HepG2 (cell line): ENCODE data around the gene PRMT7. TPM values are rescaled to one million over a fixed set of nuclear protein-coding genes. Genes with fewer than 3 reads are reported as not detected.
A peak's percentile ranks its signal among the peaks of the same experiment; 100 is the strongest.

ENCODE experiments used
- ARID5B ChIP-seq: IDR thresholded peaks from 2 replicates; pipeline ENCODE4 v1.4.0; 2020; ENCODE audit warnings: mild to moderate bottlenecking, missing genetic modification reagents
- CCAR2 ChIP-seq: fragments of 200-400 bp; formaldehyde crosslinking; optimal IDR thresholded peaks from 2 replicates; pipeline ENCODE3; 2018; ENCODE audit warnings: low read depth, mild to moderate bottlenecking, low read length, moderate library complexity
- FOSL1 ChIP-seq: sonication (generic); formaldehyde crosslinking; IDR thresholded peaks from 2 replicates; pipeline ENCODE4 v1.9.0; 2021; ENCODE audit warnings: missing genetic modification reagents, borderline replicate concordance
- GABPA ChIP-seq, 2 experiments: IDR thresholded peaks; 2 replicates each; pipeline ENCODE4 v1.6.1; 2011 to 2016; ENCODE audit warnings: low read depth in 2 of 2, low read length in 1 of 2, missing biosample characterization in 1 of 2, missing genetic modification characterization in 1 of 2
- GTF3A ChIP-seq: sonication (generic); formaldehyde crosslinking; conservative IDR thresholded peaks from 2 replicates; pipeline ENCODE4 v1.4.0; 2020; ENCODE audit warnings: mild to moderate bottlenecking, missing genetic modification reagents
- MAFG ChIP-seq: sonication (generic); formaldehyde crosslinking; IDR thresholded peaks from 2 replicates; pipeline ENCODE4 v1.5.1; 2020; ENCODE audit warnings: mild to moderate bottlenecking, missing genetic modification reagents
- MEF2D ChIP-seq: sonication (generic); formaldehyde crosslinking; IDR thresholded peaks from 2 replicates; pipeline ENCODE4 v1.5.1; 2020; ENCODE audit warnings: mild to moderate bottlenecking, missing genetic modification reagents
- PRDM10 ChIP-seq: sonication (generic); formaldehyde crosslinking; IDR thresholded peaks from 2 replicates; pipeline ENCODE4 v1.4.0; 2020; ENCODE audit warnings: low read depth, missing genetic modification reagents
- SOX6 ChIP-seq, 2 experiments: fragments of 450-650 bp in 1 of 2; sonication (generic) in 1 of 2; formaldehyde crosslinking in 1 of 2; IDR thresholded peaks; 2 replicates each; pipeline versions ENCODE4 v1.4.0 to v1.6.1; 2017 to 2020; ENCODE audit warnings: antibody characterized with exemption in 1 of 2, mild to moderate bottlenecking in 1 of 2, missing genetic modification reagents in 1 of 2
- SP5 ChIP-seq: IDR thresholded peaks from 2 replicates; pipeline ENCODE4 v1.6.1; 2016; ENCODE audit warnings: low read depth, borderline replicate concordance
- XRCC5 ChIP-seq: fragments of 200-400 bp; formaldehyde crosslinking; optimal IDR thresholded peaks from 2 replicates; pipeline ENCODE3; 2017; ENCODE audit warnings: mild to moderate bottlenecking, low read length
- ZNF235 ChIP-seq: sonication (generic); formaldehyde crosslinking; IDR thresholded peaks from 2 replicates; pipeline ENCODE4 v1.8.1; 2023; ENCODE audit warnings: mild to moderate bottlenecking, missing genetic modification reagents, borderline replicate concordance
- ZNF678 ChIP-seq: sonication (generic); formaldehyde crosslinking; IDR thresholded peaks from 2 replicates; pipeline ENCODE4 v1.4.0; 2020; ENCODE audit warnings: mild to moderate bottlenecking, missing genetic modification reagents
- polyA plus RNA-seq, 8 experiments: library from polyadenylated mRNA; depleted of rRNA in 3 of 8; stranded (reverse) in 7 of 8; unstranded in 1 of 8; fragments of >200 nt; fragmentation: Illumina TruSeq in 4 of 8; extraction: Trizol in 4 of 8; gene quantifications; 2 replicates each; pipeline versions ENCODE4 v1.2.1 to v1.2.3, GENCODE V29; 2011 to 2016; ENCODE audit warnings: low read depth in 4 of 8, missing spikeins in 1 of 8, mixed read lengths in 1 of 8; ENCODE audit not compliant: insufficient read depth in 1 of 8
- total RNA-seq, 5 experiments: library from RNA; depleted of rRNA; stranded (reverse); fragments of >200 nt; fragmentation: Illumina TruSeq; extraction: Trizol; gene quantifications; 2 replicates each; pipeline ENCODE4 v1.2.3, GENCODE V29; 2016; ENCODE audit warnings: low read depth in 1 of 5

PRMT7 gene
- total and polyA plus RNA-seq, 2 of the 13 experiments (the other 11 are each of a cell fraction or from before 2014, with no cell fraction given), result 47.5 to 55.0 TPM

GRCh38 chr16:68264128-68265077, 46.4 kb upstream of the PRMT7 start, which contains the start of gene SLC7A6 (continued):
- TF ChIP-seq PRDM10 (no peak), FOSL1 (CRISPR knock-in tag) (no peak), SP5 (CRISPR knock-in tag) (0 out of 2 replicates have a peak, but pooled peaks have one; percentile 5), ARID5B (CRISPR knock-in tag) (peak; percentile 30), ZNF235 (CRISPR knock-in tag) (peak; percentile 83), MEF2D (CRISPR knock-in tag) (no peak; the same call in 1 of the 2 replicates), ZNF678 (CRISPR knock-in tag) (no peak), CCAR2 (no peak), GTF3A (CRISPR knock-in tag) (0 out of 2 replicates have a peak, but pooled peaks have one; percentile 29), MAFG (CRISPR knock-in tag) (no peak), XRCC5 (peak; percentile 96), SOX6 (IDR thresholded peaks at IDR 0.05) (no peak), SOX6 (CRISPR knock-in tag; IDR thresholded peaks at IDR 0.05) (peak; percentile 53), GABPA (IDR thresholded peaks at IDR 0.05; ENCODE audit: low read depth, low read length) (no peak), GABPA (CRISPR knock-in tag; IDR thresholded peaks at IDR 0.05; ENCODE audit: low read depth) (no peak)
